Loucy (cell line): ENCODE data around the gene TRERF1.

Experiments
- H2AFZ ChIP-seq: fragments of 200-600 bp; sonication (generic); 2 replicates; pipeline ENCODE4 v1.6.0; 2016; ENCODE audit warnings: antibody characterized with exemption, mild to moderate bottlenecking, low read length, moderate library complexity
- H3F3A ChIP-seq: fragments of 200-600 bp; 2 replicates; pipeline ENCODE4 v1.6.0; 2016; ENCODE audit warnings: antibody characterized with exemption, low read depth, mild to moderate bottlenecking
- H3K27me3 ChIP-seq: fragments of 200-600 bp; sonication (generic); 2 replicates; pipeline ENCODE4 v1.6.1; 2014; ENCODE audit warnings: low read length, mild to moderate bottlenecking; ENCODE audit not compliant: insufficient read depth, poor library complexity, severe bottlenecking
- H3K36me3 ChIP-seq: fragments of 200-600 bp; sonication (generic); 2 replicates; pipeline ENCODE4 v1.6.1; 2016; ENCODE audit warnings: low read length; ENCODE audit not compliant: insufficient read depth
- H3K4me1 ChIP-seq: fragments of 200-600 bp; sonication (generic); 2 replicates; pipeline ENCODE4 v1.5.1; 2014; ENCODE audit warnings: low read length, mild to moderate bottlenecking; ENCODE audit not compliant: insufficient read depth, poor library complexity, severe bottlenecking
- H3K4me2 ChIP-seq: fragments of 200-600 bp; sonication (generic); 2 replicates; pipeline ENCODE4 v1.6.0; 2014; ENCODE audit warnings: antibody characterized with exemption, low read length, low read depth, mild to moderate bottlenecking; ENCODE audit not compliant: poor library complexity, severe bottlenecking
- H3K4me3 ChIP-seq: fragments of 200-600 bp; sonication (generic); 2 replicates; pipeline ENCODE4 v1.5.1; 2014; ENCODE audit warnings: low read length, mild to moderate bottlenecking, mixed read lengths; ENCODE audit not compliant: poor library complexity, severe bottlenecking
- H3K79me2 ChIP-seq: fragments of 200-600 bp; sonication (generic); 2 replicates; pipeline ENCODE4 v1.6.1; 2014; ENCODE audit warnings: low read length; ENCODE audit not compliant: insufficient read depth
- H3K9ac ChIP-seq: fragments of 200-600 bp; sonication (generic); 2 replicates; pipeline ENCODE4 v1.6.0; 2014; ENCODE audit warnings: mild to moderate bottlenecking, low read depth, low read length, moderate library complexity; ENCODE audit not compliant: poor library complexity, severe bottlenecking
- H3K9me2 ChIP-seq: fragments of 200-600 bp; sonication (generic); replicated peaks from 2 replicates; pipeline ENCODE4 v1.6.1; 2016; ENCODE audit warnings: low read depth, low read length, mixed read lengths
- H3K9me3 ChIP-seq: fragments of 200-600 bp; sonication (generic); 2 replicates; pipeline ENCODE4 v1.6.1; 2014; ENCODE audit warnings: mild to moderate bottlenecking, antibody characterized with exemption, low read length, low read depth; ENCODE audit not compliant: insufficient read depth
- H4K20me1 ChIP-seq: fragments of 200-600 bp; sonication (generic); 2 replicates; pipeline ENCODE4 v1.6.0; 2014; ENCODE audit warnings: antibody characterized with exemption, low read length, mild to moderate bottlenecking; ENCODE audit not compliant: insufficient read depth, poor library complexity, severe bottlenecking
- EZH2phosphoT487 ChIP-seq: fragments of 200-600 bp; IDR thresholded peaks from 2 replicates; pipeline ENCODE4 v1.6.1; 2018; ENCODE audit warnings: antibody characterized with exemption, mild to moderate bottlenecking, moderate library complexity, borderline replicate concordance
- TF ChIP-seq, protein P1 (sequence below): fragments of 200-600 bp; sonication (generic); conservative IDR thresholded peaks from 2 replicates; pipeline ENCODE4 v1.5.1; 2014; ENCODE audit warnings: mild to moderate bottlenecking, antibody characterized with exemption, low read length

The TRERF1 gene

GRCh38 chr6:42307141-42307470, 144.6 kb downstream of the TRERF1 start:
- no peak for TF ChIP-seq EZH2phosphoT487
- TF ChIP-seq, protein P1, sequence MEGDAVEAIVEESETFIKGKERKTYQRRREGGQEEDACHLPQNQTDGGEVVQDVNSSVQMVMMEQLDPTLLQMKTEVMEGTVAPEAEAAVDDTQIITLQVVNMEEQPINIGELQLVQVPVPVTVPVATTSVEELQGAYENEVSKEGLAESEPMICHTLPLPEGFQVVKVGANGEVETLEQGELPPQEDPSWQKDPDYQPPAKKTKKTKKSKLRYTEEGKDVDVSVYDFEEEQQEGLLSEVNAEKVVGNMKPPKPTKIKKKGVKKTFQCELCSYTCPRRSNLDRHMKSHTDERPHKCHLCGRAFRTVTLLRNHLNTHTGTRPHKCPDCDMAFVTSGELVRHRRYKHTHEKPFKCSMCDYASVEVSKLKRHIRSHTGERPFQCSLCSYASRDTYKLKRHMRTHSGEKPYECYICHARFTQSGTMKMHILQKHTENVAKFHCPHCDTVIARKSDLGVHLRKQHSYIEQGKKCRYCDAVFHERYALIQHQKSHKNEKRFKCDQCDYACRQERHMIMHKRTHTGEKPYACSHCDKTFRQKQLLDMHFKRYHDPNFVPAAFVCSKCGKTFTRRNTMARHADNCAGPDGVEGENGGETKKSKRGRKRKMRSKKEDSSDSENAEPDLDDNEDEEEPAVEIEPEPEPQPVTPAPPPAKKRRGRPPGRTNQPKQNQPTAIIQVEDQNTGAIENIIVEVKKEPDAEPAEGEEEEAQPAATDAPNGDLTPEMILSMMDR = no peak
- Histone ChIP-seq H3F3A (no peaks in the 10 kb centered on the region), H3K27me3 (no peaks in the 10 kb centered on the region), H3K9me3 (no peaks in the 10 kb centered on the region), H3K4me2 (no peak overlapping the region), H3K9me2 (no peaks in the 10 kb centered on the region), H2AFZ (no peak overlapping the region), H3K36me3 (no peaks in the 10 kb centered on the region; the same call in 1 of the 2 replicates), H3K9ac (no peak overlapping the region), H4K20me1 (peaks cover 5% of the 10 kb centered on the region), H3K4me3 (no peak overlapping the region), H3K79me2 (peaks cover 31% of the 10 kb centered on the region; the same call in 1 of the 2 replicates), H3K4me1 (no peaks in the 10 kb centered on the region)

- no peaks in the 10 kb centered on the region for H3K27me3 ChIP-seq
- no peak overlapping the region for H3K4me2 ChIP-seq
- H4K20me1 ChIP-seq = peaks cover 5% of the 10 kb centered on the region
- H3K9me2 ChIP-seq = no peaks in the 10 kb centered on the region
- H3K9ac ChIP-seq = no peak overlapping the region
- H3K9me3 ChIP-seq = no peaks in the 10 kb centered on the region
- H3F3A ChIP-seq = no peaks in the 10 kb centered on the region
- no peaks in the 10 kb centered on the region for H3K36me3 ChIP-seq
- H2AFZ ChIP-seq = no peak overlapping the region
- TF ChIP-seq, protein P1 = no peak
- TF ChIP-seq EZH2phosphoT487 = no peak
- H3K4me1 ChIP-seq = no peaks in the 10 kb centered on the region
- H3K4me3 ChIP-seq = no peak overlapping the region
- peaks cover 34% of the 10 kb centered on the region for H3K79me2 ChIP-seq
Observed at GRCh38 chr6:42306439-42307140, 145.1 kb downstream of the TRERF1 start.

DNA sequence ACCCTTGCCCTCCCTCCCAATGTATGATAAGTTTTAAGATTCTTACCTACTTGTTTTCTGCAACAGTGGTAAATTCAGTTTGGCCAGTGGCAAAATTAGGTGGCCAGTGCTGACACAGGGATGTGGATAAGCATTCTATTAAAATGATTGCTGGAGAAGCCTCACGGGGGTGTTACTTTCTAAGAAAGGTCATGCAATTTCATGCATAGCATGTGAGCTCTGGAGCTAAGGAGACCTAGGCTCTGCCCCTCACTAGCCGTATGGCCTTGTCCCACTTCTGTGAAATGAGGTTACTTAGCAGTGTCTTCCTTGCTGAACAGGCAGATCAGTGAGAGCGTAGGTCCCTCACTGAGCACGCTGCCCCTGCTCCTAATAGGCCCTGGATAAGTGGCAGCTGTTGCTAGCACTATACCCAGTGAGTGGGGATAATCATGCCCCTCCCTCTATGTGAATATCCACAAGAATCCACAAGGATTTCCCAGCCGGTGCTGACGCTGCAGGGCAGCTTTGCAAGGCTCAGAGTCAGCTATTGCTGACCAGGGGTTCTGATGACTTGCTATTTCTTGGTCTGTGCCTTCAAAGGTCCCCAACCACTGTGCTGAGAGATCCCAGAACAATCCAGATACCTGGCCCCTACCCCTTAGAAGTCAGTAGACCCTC, 147.5 kb downstream of the TRERF1 start:
- no peak overlapping the region for H3K4me3 ChIP-seq
- no peaks in the 10 kb centered on the region for H3K4me1 ChIP-seq
- peaks cover 15% of the 10 kb centered on the region; the same call in 1 of the 2 replicates for H3K36me3 ChIP-seq
- no peaks in the 10 kb centered on the region for H3K27me3 ChIP-seq
- peaks cover 3% of the 10 kb centered on the region for H4K20me1 ChIP-seq
- no peaks in the 10 kb centered on the region for H3F3A ChIP-seq
- no peak overlapping the region for H3K9ac ChIP-seq
- H2AFZ ChIP-seq = no peak overlapping the region
- no peak overlapping the region for H3K4me2 ChIP-seq
- H3K9me2 ChIP-seq = no peaks in the 10 kb centered on the region
- TF ChIP-seq EZH2phosphoT487 = no peak
- H3K79me2 ChIP-seq = peaks cover 34% of the 10 kb centered on the region
- H3K9me3 ChIP-seq = no peaks in the 10 kb centered on the region
